Iris pigment epithelial cell (primary cell): ENCODE measurements around the gene RANGRF.

Experiments
- DNase-seq: peaks from one replicate; pipeline ENCODE4 v3.0.0-alpha.2; 2011; ENCODE audit warnings: low read depth

The RANGRF gene

GRCh38 chr17:8314797-8315763, 26.6 kb downstream of the RANGRF start:
- no peak for DNase-seq

- DNase-seq, result no peak
Measured at GRCh38 chr17:8315764-8316217, 27.3 kb downstream of the RANGRF start.

- DNase-seq, result no peak
Measured at GRCh38 chr17:8318010-8318935, 29.8 kb downstream of the RANGRF start.

- DNase-seq, result no peak
Measured at GRCh38 chr17:8320262-8320661, 31.8 kb downstream of the RANGRF start.

- no peak for DNase-seq
Measured at GRCh38 chr17:8320990-8321389, 32.5 kb downstream of the RANGRF start.

GRCh38 chr17:8322061-8322460, 33.6 kb downstream of the RANGRF start:
- DNase-seq, result no peak

- no peak for DNase-seq
Measured at GRCh38 chr17:8324132-8324531, 35.7 kb downstream of the RANGRF start.

- no peak for DNase-seq
Measured at GRCh38 chr17:8324923-8325322, 36.5 kb downstream of the RANGRF start.

- peak; percentile 27 for DNase-seq
Measured at GRCh38 chr17:8326511-8327302, 38.2 kb downstream of the RANGRF start.

- no peak for DNase-seq
Measured at GRCh38 chr17:8327303-8327649, 38.8 kb downstream of the RANGRF start.

- no peak for DNase-seq
Measured at GRCh38 chr17:8332128-8332527, 43.7 kb downstream of the RANGRF start.

GRCh38 chr17:8332688-8333087, 44.2 kb downstream of the RANGRF start:
- no peak for DNase-seq

- no peak for DNase-seq
Measured at GRCh38 chr17:8333281-8333680, 44.8 kb downstream of the RANGRF start.

GRCh38 chr17:8337802-8338752, 49.6 kb downstream of the RANGRF start:
- DNase-seq, result no peak

- no peak for DNase-seq
Measured at GRCh38 chr17:8338753-8339140, 50.3 kb downstream of the RANGRF start.

GRCh38 chr17:8339540-8339939, 51.1 kb downstream of the RANGRF start, which contains the start of gene ODF4:
TSS of gene ODF4 (plus strand) at chr17:8339840. CDS start at chr17:8340052, 212 bp downstream.
- DNase-seq, result no peak
